HG03442 (cell line): ENCODE results near the gene TTLL12.
A peak's percentile ranks its signal among the peaks of the same experiment; 100 is the strongest.

ENCODE experiments used
- ATAC-seq: cut with Tn5 transposase; IDR thresholded peaks from one replicate; pipeline ENCODE4 v1.9.1; 2021; ENCODE audit warnings: mild to moderate bottlenecking, moderate library complexity; ENCODE audit not compliant: unreplicated experiment

TTLL12 gene

DNA sequence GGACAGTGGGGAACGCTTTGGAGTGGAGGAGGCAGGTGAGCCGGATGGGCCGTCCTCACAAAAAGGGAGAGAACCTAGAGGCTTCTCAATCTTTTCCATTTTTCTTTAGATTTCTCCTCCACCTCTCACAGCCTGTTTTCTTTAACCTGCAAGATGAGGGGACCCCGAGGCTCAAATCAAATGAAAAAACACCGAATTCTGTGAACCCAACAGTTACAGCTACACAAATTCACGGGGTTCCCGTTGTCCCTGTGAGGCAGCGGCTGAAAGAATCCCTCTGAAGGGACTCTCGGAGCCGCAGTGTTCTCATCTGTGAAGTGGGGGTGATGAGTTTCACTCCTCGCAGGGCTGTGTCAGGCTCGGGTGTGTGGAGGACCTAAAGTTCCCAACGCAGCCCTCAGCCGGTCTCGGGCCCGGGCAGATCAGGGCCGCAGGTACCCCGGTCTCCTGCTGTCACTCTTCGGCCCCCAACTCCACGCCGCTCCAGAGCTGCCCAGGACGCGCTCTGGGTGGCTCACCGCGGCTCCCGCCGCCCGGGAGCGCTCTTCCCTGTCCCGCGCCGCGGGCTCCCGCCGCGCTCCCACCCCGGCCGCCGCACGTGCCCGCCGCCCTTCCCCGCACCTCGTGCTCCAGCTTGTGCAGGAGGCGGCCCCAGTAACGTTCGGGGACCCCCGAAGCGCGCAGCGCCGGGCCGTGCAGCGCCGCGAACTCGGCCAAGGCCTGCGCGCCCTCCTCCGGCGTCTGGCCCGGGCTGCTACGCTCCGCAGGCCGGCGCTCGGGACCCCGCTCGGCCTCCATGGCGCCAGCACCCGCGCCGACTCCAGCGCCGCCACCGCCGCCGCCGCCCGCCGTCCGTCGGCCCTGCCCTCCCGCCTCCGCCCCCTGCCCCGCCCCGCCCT lies at the start of gene TTLL12:
TSS of gene TTLL12 (minus strand) at position 863 of the 899 bp plus-strand sequence. CDS start at position 798, 65 bp downstream.
- ATAC-seq = peak; percentile 39

DNA sequence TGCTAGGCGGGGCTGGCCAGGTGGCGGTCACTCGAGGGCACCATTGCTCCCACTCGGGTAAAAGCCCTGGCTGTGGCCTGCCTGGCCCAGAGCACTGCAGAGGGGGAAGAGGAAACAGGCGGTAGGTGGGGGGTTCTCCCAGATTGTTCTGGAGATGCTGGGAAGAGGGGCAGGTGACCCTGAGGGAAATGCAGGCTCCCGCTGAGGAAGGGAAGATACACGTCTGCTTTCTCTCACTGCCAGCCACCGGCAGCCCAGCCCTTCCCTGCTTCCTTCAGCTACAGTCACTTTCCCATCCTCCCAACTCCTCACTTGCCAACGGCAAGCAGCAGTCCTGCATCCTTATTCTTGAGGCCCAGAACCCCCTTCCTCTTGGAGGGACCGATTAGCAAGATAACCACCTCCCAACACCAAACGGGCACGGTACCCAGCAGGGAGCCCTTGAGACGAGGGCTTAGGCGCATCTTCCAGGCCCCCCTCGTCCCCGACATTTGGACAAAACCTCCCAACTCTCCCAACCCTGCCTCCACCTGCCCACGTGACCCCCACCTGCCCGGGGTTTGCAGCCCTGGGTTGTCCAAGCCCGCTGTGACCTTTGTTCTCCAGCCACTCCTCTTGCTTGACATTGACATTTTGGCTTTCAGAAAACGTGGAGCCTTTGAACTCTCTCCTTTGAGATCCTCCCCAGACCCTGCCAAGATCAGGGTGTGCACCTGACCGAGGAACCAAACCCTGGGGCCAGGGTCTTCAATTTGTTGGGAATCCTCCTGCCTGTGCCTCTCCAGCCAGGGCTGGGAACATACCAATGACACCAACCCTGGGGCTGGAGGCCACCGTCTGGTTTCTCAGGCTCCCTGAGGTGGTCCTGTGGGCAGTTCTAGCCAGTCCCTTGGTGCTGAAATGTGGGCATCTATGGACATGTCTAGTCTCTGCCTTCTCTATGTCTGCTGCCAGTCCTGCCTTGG lies 48.8 kb upstream of the TTLL12 start:
- no peak for ATAC-seq

DNA sequence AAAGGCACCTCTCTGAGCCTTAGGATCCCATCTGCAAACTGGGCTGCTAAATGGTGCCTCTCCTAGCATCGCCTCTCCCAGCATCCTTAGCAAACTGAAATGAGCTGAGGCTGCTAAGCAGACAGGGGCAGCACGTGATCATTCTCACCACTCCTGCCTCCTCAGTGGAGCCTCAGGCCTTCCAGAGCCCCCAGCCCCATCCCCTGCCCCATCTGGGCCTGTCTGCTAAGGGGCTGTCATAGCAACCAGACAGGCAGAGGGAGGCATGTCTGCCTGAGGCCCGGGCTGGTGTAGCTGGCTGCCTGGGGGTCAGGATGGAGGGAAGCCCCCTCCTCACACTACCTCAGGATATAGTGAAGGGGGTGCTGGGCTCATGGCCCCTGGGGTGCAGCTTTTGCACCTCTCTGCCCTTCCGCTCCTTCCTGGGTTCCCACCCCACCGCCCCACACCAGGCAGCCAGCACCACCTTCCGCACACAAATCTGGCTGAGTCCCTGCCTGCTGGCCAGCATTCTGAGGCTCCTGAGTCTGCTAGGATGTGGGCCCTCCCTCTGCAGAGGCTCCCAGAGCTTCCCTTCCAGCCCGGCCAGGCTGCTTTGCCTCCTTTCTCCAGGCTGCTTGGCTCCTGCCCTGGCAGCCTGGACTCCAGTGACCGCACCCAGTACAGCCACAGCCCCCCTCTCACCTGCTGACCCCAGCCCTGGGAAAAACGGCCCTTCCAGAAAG lies 47.5 kb upstream of the TTLL12 start:
- no peak for ATAC-seq

DNA sequence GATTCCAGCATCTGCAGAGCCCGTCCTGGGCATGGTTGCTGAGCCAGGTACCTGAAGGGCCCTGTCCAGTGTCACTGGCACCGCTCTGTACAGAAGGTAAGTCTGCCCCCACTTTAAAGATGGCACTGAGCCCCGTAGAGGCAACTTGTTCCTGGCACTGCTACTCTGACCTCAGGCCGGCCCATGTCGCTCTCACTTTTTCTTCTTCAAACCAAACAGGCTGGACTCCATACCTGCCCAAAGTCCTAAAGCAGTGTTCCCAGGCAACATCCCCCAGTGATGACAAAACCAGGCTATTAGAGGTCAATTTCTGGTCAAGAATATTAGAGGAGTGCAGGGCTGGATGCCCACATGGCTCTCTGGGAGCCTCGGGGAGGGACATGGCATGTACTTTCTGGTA lies 46.6 kb upstream of the TTLL12 start:
- ATAC-seq = no peak

DNA sequence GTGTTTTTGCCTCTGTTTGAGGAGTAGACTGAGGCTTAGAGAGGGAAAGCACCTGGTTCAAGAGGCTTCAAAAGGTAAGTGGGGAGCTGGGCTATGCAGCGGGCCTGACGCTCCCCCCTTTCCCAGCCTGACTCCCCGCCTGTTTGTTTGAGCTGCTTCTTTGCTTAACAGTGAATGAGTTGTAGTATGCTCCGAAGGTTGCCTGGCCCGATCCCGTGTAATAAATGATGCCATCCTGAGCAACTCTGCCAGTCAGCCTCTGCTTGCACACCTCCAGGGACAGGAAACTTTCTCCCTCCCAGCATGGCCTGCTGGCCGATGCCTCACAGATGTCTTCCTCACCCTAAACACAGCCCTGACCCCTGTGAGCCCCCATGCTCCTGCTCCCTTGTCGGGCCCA lies 45.5 kb upstream of the TTLL12 start:
- ATAC-seq = no peak

DNA sequence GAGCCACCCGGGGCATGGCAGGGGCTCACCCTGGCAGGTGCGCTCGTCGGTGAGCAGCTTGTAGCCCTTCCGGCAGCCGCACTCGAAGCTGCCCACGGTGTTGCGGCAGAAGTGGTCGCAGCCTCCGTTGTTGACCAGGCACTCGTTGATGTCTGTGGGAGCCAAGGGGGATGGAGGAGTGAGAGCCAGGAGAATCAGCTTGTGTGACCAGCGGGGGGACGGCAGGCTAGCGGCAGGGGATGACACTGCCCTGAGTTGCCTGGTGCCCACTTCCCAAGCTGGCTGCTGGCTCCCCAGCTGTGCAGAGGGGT lies 44.7 kb upstream of the TTLL12 start:
- ATAC-seq = no peak

DNA sequence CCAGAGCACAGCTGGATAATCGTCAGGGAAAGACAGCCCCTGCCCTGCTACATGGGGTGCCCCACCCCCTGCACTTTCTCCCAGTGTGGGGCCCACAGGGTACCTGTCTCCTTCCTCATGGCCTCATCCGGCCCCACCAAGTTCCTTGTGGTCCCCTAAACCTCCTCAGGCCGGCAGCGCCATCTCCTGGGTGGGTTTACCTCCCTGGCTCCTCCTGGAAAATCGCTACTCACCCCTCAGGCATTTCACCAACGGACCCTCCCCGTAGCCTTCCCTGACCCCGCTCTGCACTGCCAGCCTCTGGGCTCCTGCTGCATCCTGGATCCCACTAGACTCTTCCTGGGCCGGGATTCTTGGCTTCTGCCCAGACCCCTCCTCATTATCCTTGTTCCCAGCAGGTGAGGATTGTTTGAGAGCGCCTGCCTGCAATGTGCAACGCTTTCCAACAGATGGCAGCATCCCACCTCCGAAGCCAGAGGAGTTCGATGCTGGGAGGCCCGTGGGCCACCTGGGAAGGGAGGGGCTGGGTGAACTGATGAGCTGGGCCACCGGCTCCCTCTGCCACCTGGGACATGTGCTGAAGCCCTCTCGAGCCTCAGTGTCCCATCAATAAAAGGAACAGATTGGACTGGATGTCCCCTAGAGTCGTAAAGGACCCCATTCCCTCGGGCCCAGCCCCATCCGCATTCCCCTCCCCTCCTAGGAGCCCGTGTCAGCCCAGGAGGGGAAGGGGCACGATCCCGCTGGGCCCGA lies 44.2 kb upstream of the TTLL12 start:
- no peak for ATAC-seq

DNA sequence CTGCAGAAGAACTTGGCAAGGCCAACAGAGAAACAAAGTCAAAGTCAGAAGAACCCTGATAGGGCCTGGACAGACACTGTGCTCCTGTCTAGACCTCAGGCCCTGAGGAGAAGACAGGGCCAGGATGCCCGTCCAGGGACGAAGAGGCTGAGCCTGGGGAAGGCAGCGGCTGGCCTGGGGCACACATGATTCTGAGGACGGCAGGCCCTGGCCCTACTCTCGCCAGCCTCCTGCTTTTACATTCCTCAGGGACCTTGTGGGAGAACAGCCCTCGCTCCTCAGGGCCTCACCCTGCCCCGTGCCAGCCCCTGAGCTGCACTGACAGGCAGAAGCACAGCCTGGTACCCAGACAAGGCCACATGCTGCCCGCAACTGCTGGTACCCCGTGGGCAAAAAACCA lies 43.6 kb upstream of the TTLL12 start:
- no peak for ATAC-seq

DNA sequence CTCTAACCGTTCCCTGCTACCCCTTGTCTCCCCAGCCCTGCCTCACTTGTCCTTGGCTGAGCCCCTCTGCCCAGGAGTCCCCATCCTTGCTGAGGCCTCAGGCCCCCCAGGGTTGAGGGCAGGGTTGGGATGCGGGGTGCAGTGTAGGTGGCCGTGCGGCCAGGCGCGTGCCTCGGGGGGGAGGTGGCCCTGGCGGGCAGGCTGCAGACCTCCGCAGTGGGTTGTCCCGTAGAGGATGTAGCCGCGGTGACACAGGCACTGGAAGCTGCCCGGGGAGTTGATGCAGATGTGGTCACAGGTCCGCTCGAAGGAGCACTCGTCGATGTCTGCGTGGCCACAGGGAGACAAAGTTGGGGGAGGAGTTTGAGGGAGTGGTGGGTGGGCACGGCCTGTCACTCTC lies 41.9 kb upstream of the TTLL12 start:
- ATAC-seq = no peak

DNA sequence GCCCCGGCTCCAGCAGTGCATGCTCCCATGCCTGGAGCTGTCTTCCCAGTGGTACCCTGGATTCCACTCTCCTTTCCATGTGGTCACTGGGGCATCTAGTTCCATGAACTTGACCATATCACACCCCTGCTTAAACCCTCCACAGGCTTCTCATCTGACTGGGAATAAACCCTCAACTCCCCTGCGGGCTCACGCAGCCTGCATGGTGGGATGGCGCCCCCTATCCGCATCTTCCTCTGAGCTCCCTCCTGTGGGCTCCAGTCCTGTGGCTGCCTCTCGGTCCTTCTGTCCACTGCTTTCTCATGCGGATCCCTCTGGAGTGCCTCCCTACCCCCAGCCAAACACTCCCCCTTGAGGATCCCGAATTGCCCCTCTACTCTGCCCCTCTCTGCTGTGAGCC lies 41.4 kb upstream of the TTLL12 start:
- no peak for ATAC-seq

DNA sequence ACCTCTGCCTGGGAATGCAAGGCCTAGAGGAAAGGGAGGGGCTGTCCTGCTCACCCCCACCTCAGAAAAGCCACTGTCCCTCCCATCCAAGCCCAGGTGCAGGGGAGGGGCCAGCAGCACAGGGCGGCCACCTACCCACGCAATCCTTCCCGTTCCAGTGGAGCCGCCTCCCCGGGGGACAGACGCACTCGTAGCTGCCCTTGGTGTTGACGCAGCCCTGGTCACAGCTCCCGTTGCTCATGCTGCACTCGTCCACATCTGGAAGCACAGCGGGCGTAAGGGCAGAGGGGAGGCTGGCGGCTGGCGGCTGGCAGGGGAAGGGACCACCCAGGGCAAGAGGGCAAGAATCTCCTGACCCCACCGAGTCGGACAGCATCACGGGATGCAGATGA lies 40.3 kb upstream of the TTLL12 start:
- no peak for ATAC-seq

DNA sequence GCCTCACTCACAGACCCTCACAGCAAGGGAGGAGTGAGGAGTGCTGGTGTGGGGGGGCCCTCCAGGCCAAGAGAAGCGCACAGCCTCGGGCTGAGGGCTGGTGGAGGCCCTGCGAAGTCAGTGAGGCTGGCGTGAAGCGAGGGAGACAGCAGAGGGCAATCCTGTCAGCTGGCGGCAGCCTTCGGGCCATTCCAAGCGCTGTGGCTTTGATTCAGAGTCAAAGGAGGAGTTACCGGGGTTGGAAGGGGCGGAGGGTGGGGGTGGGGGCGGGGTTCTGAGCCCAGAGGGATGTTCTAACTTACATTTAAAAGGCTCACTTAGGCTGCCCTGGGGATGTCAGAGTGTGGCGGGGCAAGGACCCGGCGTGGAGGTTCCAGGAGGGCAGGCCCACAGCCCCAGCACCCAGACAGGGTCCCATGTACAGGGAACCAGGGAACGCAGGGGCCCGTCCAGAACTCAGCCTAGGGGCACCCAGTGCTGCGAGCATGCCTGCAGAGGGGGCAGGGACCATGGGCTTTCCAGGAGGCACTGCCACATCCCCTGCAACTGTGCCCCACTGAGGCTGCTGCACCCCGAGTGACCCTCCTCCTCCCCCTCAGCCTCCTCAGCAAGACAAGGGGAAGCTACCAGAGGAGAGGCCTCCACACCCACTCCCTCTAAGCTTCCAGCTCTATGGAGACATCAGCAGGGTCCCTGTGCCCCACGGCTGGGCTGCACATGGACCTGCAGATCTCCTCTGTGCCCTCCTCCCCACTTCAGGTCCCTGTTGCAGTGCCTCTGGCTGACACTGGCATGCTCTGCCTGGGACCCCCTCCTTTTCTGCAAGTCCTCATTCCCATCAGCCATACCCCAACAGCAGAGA lies 39.7 kb upstream of the TTLL12 start:
- no peak for ATAC-seq

DNA sequence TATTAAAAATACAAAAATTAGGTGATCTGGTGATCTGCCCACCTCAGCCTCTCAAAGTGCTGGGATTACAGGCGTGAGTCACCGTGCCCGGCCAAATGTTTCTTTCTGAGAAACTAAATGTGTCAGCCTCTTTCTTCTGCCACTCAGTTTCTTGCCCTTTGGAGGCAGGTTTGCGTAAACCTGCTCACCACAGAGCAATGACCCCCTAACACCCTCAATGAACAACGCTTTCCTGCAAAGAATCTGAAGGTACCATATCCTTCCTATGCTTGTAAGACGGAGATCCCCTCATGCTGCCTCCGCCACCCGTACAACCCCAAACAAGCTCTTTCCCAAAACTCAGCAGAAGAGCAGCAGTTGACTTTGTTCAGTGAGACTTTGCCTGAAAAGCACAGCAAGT lies 38.7 kb upstream of the TTLL12 start:
- ATAC-seq = no peak

DNA sequence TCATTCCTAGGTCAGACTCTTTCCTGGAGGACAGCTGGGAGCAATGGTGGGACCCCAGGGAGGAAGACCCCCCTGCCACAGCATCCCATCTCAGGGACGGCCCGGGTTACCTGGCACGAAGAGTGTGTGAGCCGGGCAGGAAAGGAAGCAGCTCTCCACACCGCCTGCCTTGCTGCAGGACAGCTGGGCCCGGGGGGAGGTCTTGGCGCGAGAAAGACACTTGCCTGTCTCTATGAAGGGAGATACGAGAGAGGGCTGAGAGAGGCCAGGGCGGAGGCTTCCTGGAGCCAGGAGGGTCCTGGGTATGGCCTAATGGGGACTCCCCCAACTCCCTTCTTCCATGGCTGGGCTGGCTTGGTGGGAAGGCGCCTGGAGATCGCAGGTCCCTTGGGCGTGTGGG lies 36.1 kb upstream of the TTLL12 start:
- ATAC-seq = no peak

DNA sequence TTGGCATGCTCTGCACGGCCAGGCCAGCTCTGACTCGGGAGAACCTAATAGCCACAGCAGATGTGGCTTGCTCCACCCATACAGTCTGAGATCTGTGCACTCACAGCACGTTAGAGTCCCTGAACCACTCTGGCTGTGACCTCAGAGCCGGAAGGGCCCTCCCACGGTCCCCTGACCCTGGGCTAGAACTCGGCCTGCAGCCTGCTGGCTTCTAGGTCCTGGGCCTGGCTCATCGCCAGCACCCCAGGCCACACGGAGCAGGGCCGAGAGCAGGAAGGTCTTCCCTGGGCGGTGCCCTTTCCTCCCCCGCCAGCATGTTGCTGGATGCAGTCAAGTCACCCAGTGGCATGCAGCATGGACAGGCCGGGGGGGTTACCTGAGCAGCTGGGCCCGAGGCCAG lies 35.3 kb upstream of the TTLL12 start:
- no peak for ATAC-seq

DNA sequence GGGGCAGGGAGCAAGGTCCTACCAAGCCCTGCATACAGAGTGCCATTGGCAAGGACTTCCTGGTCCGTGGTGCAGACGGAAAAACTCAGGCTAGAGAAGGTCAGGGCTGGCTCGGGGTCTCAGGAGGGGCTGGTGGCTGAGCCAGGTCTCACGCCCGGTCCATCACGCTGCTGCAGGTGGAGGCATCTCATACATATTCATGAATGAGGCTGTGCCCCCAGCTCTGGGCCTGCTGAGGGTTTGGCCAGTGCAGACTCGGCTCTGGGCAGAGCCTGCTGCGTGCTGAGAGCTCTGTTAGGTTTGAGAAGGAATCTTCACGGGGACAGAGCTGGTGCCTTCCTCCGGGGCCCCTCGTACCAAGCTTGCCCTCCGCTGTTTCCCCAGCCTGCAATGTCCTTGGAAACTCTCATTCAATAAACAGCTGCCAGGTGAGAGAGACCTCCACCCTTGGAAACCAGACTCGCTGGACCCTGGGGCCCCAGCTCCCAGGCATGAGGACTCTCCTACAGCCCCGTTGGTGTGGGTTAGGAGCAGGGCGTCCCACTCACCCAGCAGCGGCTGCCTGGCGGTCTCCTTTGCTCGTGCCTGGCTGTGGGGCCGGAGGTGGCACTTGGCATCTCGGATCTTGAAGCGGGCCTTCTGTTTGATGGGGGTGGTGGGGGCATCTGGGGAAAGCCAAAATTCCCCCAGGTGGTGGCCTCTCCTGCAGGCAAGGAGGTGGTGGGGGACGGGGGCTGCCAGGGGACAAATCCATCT lies 33.9 kb upstream of the TTLL12 start:
- no peak for ATAC-seq

DNA sequence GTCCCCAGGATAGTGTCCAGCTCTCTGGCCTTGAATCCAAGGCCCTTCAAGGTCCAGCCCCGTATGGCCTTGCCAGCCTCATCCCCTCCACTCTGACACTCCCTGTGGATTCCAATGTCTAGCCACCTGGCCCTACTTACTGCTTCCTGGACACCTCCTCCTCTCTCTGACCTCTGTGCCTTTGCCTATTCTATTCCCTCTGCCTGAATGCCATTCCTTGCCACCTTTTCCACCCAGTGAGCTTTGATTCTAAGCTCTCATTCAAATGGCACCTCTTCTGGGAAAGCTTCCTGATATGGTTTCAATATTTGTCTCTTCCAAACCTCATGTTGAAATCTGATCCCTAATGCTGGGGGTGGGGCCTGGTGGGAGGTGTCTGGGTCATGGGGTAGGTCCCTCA lies 31.9 kb upstream of the TTLL12 start:
- no peak for ATAC-seq

DNA sequence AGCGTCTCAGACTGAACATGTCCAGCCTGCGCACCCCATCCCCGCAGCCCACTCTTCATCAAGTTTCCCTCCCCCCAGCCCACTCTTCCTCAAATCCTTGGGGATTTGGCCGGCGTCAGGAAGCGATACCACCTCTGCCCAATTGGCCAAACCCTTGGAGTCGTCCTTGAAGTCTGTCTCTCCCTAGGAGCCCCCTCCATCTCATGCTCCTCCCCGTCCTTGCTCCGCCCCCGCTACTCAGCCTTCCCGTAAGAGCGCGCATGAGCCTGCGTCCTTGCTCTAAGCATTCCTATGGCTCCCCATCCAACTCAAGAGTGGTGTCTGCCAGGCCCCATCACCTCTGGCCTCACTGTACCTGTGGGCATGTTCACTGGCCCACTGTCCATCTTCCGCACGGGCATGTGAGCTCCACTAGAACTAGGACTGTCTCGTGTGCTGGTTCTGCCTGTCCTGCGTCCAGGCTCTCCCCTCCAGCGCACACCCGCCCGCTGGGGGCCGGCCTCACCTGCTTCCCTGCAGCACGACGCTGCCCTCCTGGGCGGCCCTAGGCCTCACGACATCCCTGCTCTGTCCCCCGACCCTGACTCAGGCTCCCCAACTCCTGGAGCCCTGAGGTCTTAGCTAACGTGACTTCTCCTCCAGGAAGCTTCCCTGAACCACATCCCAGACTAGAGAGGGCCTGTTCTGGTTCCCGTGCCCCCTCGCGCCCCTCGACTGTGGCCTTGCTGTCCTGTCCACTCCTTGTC lies 30.5 kb upstream of the TTLL12 start:
- ATAC-seq = no peak
